Fibroblast of skin of right biceps (primary cell): Measurements from ENCODE around the gene ALDOB.

Experiments
- DNase-seq: peaks from one replicate; pipeline ENCODE4 v3.0.0-alpha.2; 2013

Gene ALDOB

GRCh38 chr9:101435601-101436079 lies at the start of gene ALDOB:
Gene ALDOB, minus strand, starts transcription at chr9:101435774. Its CDS starts 4,887 bp downstream, at chr9:101430887.
- DNase-seq: no peak

GRCh38 chr9:101484046-101484445 lies 48.5 kb upstream of the ALDOB start:
- no peak for DNase-seq

- no peak for DNase-seq
Measured at GRCh38 chr9:101481261-101481660, 45.7 kb upstream of the ALDOB start.

- no peak for DNase-seq
Measured at GRCh38 chr9:101480386-101480785, 44.8 kb upstream of the ALDOB start.

GRCh38 chr9:101479338-101480030 lies 43.9 kb upstream of the ALDOB start:
- DNase-seq: no peak

GRCh38 chr9:101478906-101479305 lies 43.3 kb upstream of the ALDOB start:
- no peak for DNase-seq

GRCh38 chr9:101478444-101478843 lies 42.9 kb upstream of the ALDOB start:
- no peak for DNase-seq

- DNase-seq: peak; percentile 58
Measured at GRCh38 chr9:101477736-101478135, 42.2 kb upstream of the ALDOB start.

GRCh38 chr9:101477214-101477613 lies 41.6 kb upstream of the ALDOB start:
- DNase-seq: no peak

- no peak for DNase-seq
Measured at GRCh38 chr9:101476576-101477208, 41.1 kb upstream of the ALDOB start.

GRCh38 chr9:101472891-101473290 lies 37.3 kb upstream of the ALDOB start:
- no peak for DNase-seq

GRCh38 chr9:101470929-101471328 lies 35.4 kb upstream of the ALDOB start:
- no peak for DNase-seq

- no peak for DNase-seq
Measured at GRCh38 chr9:101470021-101470420, 34.4 kb upstream of the ALDOB start.

GRCh38 chr9:101469026-101469425 lies 33.5 kb upstream of the ALDOB start:
- DNase-seq: no peak

- DNase-seq: no peak
Measured at GRCh38 chr9:101468116-101468515, 32.5 kb upstream of the ALDOB start.

- DNase-seq: no peak
Measured at GRCh38 chr9:101467690-101468089, 32.1 kb upstream of the ALDOB start.

GRCh38 chr9:101466863-101467262 lies 31.3 kb upstream of the ALDOB start:
- no peak for DNase-seq

GRCh38 chr9:101465326-101465915 lies 29.8 kb upstream of the ALDOB start:
- DNase-seq: peak; percentile 80

GRCh38 chr9:101463397-101463796 lies 27.8 kb upstream of the ALDOB start:
- DNase-seq: peak; percentile 80

GRCh38 chr9:101462558-101462957 lies 27.0 kb upstream of the ALDOB start:
- DNase-seq: peak; percentile 55

GRCh38 chr9:101460965-101461364 lies 25.4 kb upstream of the ALDOB start:
- DNase-seq: no peak

- peak; percentile 78 for DNase-seq
Measured at GRCh38 chr9:101458963-101459631, 23.5 kb upstream of the ALDOB start.

- no peak for DNase-seq
Measured at GRCh38 chr9:101457003-101457402, 21.4 kb upstream of the ALDOB start.
